GM18505 (cell line): Measurements from ENCODE around the gene SEL1L3.

ENCODE experiments used
- ATAC-seq: cut with Tn5 transposase; IDR thresholded peaks from one replicate; pipeline ENCODE4 v1.9.1; 2021; ENCODE audit not compliant: unreplicated experiment
- POLR2A ChIP-seq: IDR thresholded peaks from 4 replicates; pipeline ENCODE4 v1.6.1; 2011; ENCODE audit warnings: borderline replicate concordance; ENCODE audit not compliant: insufficient read depth, insufficient read length; ENCODE audit errors: extremely low read depth

SEL1L3 gene

DNA sequence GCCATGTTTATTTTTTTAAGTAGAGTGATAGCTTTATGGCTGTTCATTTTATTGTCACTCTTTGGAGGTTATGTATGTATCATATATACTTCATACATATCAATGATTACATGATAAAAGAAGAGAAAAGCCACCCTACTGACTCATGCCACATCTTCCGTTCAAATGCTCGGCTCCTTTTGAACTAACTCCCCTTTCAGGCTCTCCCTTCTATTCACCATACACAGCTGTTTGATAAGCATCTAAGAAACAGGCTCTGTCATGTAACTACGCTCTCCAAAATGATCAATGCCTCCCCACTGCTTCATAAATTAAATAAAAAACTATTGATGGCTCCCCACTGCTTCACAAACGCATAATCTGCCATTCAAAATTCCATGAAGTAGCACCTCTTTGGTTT, 89.4 kb downstream of the SEL1L3 start:
- ATAC-seq: no peak
- TF ChIP-seq POLR2A: no peak

DNA sequence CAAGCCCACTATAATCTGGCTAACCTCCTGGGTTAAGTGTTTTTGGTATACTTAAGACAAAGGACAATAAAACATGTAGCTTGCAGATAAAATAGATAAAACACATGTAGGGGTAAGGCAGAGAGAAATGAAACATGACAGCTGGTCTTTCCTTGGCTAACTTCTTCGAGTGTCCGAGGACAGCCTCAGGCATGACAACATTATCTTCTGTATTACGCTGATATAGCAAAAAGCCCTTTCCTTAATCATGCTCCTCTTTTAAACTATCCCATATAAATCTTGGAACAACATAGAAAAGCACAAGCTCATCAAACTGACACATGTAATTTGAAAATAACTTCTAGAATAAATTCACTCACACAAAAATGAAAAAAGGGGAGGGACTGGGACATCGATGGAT, 91.1 kb downstream of the SEL1L3 start:
- no peak for ATAC-seq
- TF ChIP-seq POLR2A: no peak

DNA sequence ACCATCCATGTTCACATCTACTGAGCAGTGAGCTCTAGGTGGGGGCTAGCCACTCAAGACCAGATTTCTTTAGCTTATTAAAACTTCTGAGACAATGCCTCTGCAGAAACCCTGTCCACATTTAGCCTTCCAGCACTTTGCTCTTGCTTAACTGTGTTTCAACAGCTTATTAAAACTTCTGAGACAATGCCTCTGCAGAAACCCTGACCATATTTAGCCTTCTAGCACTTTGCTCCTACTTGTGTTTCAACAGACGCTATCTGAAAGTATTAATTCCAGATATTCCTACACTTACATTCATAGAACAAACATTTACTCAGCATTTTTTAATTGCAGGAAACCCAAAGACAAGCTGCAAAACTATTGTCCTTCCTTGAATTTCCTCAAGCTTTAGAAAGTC, 91.9 kb downstream of the SEL1L3 start:
- ATAC-seq: no peak
- TF ChIP-seq POLR2A: no peak

DNA sequence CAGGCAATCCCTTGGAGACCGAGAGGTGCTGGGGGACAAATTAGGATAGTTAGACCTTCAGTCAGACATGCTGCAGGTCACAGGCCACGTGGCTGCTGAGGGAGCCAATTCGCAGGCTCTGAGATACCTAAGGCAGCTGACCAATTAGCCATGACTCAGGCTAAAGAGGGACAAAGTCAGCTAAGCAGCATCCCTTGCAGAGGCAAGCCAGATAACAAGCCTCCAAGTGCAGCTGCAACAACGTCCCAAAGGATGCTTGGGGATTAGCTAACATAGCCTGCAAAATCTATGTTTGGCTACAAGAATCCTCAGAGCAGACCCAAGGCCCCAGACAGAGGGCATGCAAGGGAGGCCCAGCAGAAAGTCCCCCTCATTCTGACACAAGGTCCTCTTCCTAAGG, 93.5 kb downstream of the SEL1L3 start:
- TF ChIP-seq POLR2A: no peak

DNA sequence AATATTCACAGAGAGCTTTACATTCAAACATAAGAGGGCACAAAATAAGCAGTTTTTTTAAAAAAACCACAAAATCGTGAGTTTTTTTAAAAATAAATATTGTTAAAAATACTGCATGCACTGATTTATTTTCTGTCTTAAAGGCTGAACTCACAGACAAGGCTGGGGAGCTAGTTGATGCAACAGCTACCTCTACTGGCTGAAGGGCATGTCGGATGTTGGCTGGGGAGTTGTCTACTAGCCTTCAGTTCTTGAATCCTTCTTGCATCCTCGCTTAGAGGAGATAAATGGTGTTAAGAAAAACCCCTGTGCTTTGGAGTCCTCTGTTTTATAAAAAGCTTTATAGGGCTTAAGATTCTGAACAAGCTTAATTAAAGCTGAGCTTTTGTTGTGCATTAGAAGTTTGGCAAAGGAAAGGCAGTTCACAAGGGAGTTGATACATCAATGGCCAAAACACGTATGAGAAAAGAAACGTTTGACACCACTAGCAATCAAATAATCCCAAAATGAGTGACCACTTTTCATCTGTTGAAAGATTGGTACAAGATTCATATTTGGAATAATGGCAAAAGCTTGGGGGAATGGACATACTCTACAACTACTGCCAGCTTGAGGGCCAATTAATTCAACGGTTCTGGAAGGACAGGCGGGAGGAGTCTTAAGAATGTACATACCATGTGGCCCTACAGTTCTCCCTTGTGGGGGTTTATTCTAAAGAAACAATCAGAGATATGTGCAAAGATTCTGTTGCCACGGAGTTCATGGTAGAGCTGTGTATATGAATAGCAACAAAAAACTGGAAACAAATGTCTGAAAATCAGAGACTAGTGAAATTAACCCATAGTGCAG, 94.7 kb downstream of the SEL1L3 start:
- TF ChIP-seq POLR2A: no peak
- ATAC-seq: no peak

More for the DNA sequence above, 93.5 kb downstream of the SEL1L3 start:
- ATAC-seq: no peak

DNA sequence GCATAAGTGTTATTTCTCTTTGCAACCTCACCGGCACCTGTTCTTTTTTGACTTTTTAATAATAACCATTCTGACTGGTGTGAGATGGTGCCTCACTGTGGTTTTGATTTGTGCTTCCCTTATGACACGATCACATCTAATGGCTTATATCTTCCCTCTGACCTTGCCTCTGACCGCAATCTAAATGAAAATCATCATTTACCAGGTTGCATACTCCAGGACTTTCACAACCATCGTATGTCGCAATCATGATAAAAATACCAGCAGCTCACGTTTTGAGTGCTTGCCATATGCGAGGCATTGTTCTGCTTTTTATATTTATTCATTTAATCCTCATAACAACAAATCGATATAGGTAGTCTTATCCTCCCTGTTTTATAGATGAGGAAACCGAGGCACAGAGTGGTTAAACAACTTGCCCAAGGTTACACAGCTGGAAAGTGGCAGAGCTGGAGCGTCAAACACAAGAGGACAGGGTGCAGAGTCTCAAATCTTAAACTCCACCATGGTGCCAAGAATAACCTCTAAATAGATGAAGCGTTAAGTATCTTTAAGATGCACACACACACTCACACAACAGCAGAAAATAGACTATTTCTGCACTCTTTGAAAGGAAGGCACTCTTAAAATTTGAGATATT, 102.2 kb downstream of the SEL1L3 start:
- TF ChIP-seq POLR2A: no peak
- ATAC-seq: no peak

DNA sequence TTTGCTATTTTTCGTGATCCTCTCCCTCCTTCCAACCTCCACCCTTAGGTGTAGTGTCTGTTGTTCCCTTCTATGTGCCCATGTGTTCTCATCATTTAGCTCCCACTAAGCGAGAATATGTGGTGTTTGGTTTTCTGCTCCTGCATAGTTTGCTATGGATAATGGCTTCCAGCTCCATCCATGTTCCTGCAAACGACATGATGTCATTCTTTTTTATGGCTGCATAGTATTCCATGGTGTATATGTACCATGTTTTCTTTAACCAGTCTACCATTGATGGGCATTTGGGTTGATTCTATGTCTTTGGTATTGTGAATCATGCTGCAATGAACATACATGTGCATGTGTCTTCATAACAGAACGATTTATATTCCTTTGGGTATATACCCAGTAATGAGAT, 102.7 kb downstream of the SEL1L3 start:
- no peak for TF ChIP-seq POLR2A
- no peak for ATAC-seq

DNA sequence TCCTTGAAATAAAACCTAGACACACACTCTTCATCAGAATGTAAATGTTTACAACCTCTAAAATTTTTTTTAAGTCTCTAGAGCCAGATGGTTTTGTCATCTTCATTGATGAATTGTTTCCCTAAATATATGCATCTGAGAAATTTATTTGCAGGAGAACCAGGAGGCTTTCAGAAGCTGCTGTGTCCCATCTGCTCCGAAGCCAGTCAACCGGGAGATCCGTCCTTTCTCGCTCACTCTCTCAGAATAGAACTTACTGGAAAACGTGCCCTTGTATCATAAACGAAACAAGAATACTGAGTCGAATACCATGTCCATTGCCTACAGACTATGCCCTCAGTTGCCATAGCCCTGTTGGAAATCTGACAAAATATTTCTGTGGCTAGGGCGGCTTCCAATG, 103.7 kb downstream of the SEL1L3 start:
- TF ChIP-seq POLR2A: no peak
- ATAC-seq: no peak

DNA sequence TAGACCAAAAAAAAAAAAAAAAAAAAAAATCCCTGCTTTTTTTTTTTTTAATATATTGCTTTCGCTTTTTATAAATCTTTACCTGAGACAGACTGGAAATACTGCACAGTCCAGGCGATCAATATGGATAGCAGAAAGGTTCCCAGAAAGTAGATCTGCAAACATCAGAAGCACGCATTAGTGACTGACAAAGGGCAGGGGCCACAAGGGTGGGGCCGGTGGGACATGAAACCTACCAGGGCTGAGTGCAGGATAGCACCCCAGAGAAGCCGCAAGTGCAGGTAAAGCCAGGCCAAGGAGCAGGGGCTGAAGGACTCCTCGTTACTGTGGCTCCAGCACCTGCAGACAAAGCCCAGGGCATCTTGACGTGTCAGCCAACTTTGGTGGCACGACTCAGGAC, 105.3 kb downstream of the SEL1L3 start:
- TF ChIP-seq POLR2A: no peak
- no peak for ATAC-seq

DNA sequence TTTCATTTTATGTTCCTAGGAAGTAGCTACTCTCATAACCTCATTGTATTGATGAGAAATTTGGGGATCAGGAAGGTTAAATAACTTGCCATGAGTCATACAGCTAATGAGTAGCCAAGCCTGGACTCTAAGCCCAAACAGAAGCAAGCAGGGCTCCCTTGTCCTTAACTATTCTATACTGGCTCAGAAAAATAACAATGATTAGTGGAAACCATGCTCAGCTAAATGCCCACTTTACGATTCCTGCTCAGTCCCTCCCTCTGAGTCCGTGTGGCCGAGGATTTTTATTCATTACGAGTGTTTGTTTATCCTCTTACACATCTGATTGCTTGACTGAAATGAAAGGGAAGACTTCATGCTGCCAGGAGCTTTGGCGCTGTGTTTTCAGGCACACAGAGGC, 106.3 kb downstream of the SEL1L3 start:
- ATAC-seq: no peak
- no peak for TF ChIP-seq POLR2A

DNA sequence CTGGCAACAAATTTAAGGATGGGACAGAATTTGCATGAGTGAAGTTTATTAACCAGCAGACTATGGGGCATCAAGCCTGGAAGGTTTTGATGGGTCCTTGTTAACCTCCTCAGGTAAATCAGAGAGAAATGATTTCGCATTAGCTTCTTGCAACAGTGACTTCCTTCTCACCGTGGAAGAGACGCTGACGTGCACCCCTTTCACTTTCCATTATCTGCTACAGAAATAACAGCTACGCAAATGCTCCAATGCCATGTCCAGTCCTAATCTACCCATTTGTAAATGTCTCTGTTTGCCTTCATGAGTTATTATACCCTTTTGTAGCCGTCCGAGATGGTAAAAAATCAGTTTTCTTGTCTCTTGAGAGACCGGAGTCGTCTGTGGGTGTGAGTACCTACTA, 106.9 kb downstream of the SEL1L3 start:
- no peak for ATAC-seq
- TF ChIP-seq POLR2A: no peak

DNA sequence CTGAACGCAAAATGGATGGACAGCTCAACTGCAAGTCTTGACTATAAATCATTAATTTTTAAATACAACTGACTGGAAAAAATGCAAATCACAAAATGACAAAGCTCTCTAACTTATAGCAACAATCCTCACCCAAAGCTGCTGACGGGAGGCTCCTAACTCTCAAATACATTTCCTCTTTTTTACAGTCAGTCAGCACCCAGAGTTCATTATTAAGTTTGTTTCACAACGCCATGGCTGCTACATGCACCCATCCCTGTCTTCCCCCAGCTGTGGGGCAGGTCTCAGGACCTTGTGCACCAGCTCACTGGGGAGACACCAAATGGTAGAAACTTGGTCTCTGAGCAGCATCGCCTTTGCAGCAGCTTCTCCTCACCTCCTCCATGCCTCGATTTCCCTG, 109.5 kb downstream of the SEL1L3 start:
- ATAC-seq: no peak
- no peak for TF ChIP-seq POLR2A

DNA sequence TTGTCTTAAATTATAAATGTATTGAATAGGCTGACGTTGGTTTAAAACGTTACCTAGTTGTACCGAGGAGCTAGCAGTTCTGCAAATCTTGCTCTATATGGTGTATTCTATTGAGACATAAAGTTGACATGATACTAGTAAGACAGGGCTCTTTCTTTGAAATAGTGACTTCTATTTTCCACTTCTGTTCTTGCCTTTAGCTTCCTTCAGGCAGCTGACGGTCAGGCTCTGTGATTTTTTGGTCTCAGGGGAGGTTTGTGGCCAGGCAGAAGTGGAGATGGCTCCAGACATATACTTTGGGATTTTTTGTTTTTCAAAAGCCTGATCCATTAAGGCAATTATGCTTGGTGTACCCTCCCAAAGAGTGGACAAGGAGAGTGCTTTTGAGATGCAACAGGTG, 111.9 kb downstream of the SEL1L3 start:
- ATAC-seq: no peak
- no peak for TF ChIP-seq POLR2A

DNA sequence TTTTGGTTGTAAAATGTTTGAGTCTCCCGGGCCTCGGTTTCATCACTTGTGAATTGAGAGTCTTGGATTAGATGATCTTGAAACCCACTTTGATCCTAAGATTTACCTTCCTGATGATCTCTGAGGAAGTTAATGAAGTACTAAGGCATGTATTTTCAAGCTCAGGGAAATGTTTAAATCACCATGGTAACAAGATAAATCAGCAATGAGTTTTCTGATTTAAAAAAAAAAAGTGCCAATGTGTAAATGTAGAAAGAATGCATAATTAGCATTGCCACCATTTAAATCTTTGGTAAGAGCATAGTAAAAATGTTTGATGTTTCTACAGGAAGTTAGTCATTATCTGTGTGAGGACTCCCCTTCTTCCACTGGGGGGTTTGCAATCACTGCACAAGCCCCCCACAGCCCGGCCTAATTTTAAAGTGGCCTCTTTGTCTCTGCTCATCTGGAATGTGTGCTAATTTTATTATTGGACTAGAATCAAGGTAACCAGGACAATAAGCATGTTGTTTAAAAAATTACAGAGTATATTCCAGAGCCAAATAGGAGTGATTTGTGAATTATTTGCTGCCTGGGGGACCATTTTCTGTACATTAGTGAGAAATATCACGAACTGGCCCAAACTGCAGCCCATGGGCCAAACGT, 113.5 kb downstream of the SEL1L3 start:
- ATAC-seq: no peak
- TF ChIP-seq POLR2A: no peak
